Stimulated activated naive B cell treated with anti-CD40 and anti-IgM and Interleukin-4, amounts not matched to agents 10 μg/mL and 1 μg/mL and 100 μg/mL, for 72 hours (primary cell): Measurements from ENCODE around the gene USP36.
"Not testable (repeated sequence)": the region's sequence is repeated elsewhere in the genome, so short reads cannot be mapped to it uniquely, and the experiment has no call there.

Source experiments
- ATAC-seq, 2 donors: fragments of 150-1000 bp; cut with Tn5 transposase; replicated peaks; 2 replicates each; pipeline ENCODE4 v1.10.0; 2021; ENCODE audit warnings: moderate library complexity in 1 of 2
- DNase-seq: peaks from one replicate; pipeline ENCODE4 v3.0.0; 2021
- H3K27ac Mint-ChIP-seq: one replicate; pipeline ENCODE4 v1.8.0; 2022; ENCODE audit warnings: mild to moderate bottlenecking, mixed read lengths
- H3K27me3 Mint-ChIP-seq, 2 donors: one replicate each; pipeline ENCODE4 v1.8.0; 2022; ENCODE audit warnings: mixed read lengths in 2 of 2
- H3K36me3 Mint-ChIP-seq, 2 donors: one replicate each; pipeline ENCODE4 v1.8.0; 2022; ENCODE audit warnings: mixed read lengths in 2 of 2, mild to moderate bottlenecking in 1 of 2
- H3K4me1 Mint-ChIP-seq, 2 donors: one replicate each; pipeline ENCODE4 v1.8.0; 2022; ENCODE audit warnings: mixed read lengths in 2 of 2, mild to moderate bottlenecking in 1 of 2
- H3K4me3 Mint-ChIP-seq, 2 donors: one replicate each; pipeline ENCODE4 v1.8.0; 2022; ENCODE audit warnings: mild to moderate bottlenecking in 2 of 2, mixed read lengths in 2 of 2, moderate library complexity in 1 of 2
- H3K9me3 Mint-ChIP-seq, 2 donors: one replicate each; pipeline ENCODE4 v1.8.0; 2022; ENCODE audit warnings: mixed read lengths in 2 of 2, mild to moderate bottlenecking in 1 of 2

Gene USP36

GRCh38 chr17:78763561-78763960 lies 77.1 kb downstream of the USP36 start:
- no peak for ATAC-seq

DNA sequence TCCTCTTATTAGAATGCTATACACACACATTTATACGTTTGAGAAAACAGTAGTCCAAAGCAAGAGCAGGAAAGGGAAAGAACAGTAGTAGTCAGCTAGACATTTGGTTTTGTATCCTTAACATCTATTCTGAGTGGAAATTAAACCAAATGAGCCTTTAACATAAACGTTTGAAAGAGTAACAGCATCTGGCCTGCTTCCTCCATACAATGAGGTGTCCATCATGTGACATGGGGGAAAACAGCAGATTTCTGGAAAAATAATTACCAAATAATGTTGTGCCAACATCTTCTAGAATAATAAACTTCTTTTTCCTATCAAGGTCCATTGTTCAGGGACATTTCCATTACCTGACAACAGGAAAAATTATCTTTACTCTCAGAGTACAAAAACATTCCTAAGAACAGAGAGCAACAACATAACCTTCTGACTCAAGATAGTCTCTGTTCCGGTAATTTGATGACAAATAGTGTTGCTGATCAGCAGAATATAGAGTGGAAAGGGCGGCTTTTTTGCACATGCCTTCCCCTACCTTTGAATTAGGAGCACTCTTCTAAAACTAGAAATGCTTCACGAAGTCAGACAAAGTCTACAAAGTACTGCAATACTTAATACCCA lies 78.7 kb downstream of the USP36 start:
- H3K9me3 Mint-ChIP-seq: no peaks in the 10 kb centered on the region
- no peak overlapping the region for H3K4me3 Mint-ChIP-seq
- ATAC-seq: no peak
- no peak for DNase-seq
- H3K4me1 Mint-ChIP-seq: peaks cover 37 to 68% of the 10 kb centered on the region in 2 donors
- no peak overlapping the region for H3K27ac Mint-ChIP-seq
- peaks cover 11 to 17% of the 10 kb centered on the region in 2 donors for H3K36me3 Mint-ChIP-seq
- no peaks in the 10 kb centered on the region for H3K27me3 Mint-ChIP-seq

More at GRCh38 chr17:78763561-78763960, 77.1 kb downstream of the USP36 start:
- Mint-ChIP-seq H3K4me3 (no peak overlapping the region), H3K9me3 (no peaks in the 10 kb centered on the region), H3K36me3 (peaks cover 11 to 17% of the 10 kb centered on the region in 2 donors), H3K27ac (no peak overlapping the region), H3K27me3 (no peaks in the 10 kb centered on the region), H3K4me1 (peaks cover 32 to 52% of the 10 kb centered on the region in 2 donors)
- no peak for DNase-seq

- peak; percentile 33 to 40 for ATAC-seq
- H3K9me3 Mint-ChIP-seq: no peaks in the 10 kb centered on the region
- H3K27me3 Mint-ChIP-seq: no peaks in the 10 kb centered on the region
- H3K4me3 Mint-ChIP-seq: peak overlapping the region; percentile 52 to 67
- peak overlapping the region; percentile 92 for H3K27ac Mint-ChIP-seq
- peaks cover 36 to 78% of the 10 kb centered on the region in 2 donors for H3K4me1 Mint-ChIP-seq
- peaks cover 11 to 16% of the 10 kb centered on the region in 2 donors for H3K36me3 Mint-ChIP-seq
- no peak for DNase-seq
These were observed 80.7 kb downstream of the USP36 start for GRCh38 chr17:78759969-78760352.

- H3K4me3 Mint-ChIP-seq: peak overlapping the region; percentile 52 to 67
- H3K27ac Mint-ChIP-seq: peak overlapping the region; percentile 92
- H3K4me1 Mint-ChIP-seq: peaks cover 30 to 72% of the 10 kb centered on the region in 2 donors
- H3K36me3 Mint-ChIP-seq: peaks cover 8 to 11% of the 10 kb centered on the region in 2 donors
- no peaks in the 10 kb centered on the region for H3K27me3 Mint-ChIP-seq
- no peaks in the 10 kb centered on the region for H3K9me3 Mint-ChIP-seq
- ATAC-seq: peak; percentile 93 to 97
- DNase-seq: no peak
These were observed 81.2 kb downstream of the USP36 start for GRCh38 chr17:78759203-78759968.

- Mint-ChIP-seq H3K4me3 (no peak overlapping the region), H3K27ac (peak overlapping the region; percentile 4), H3K36me3 (peaks cover 8% of the 10 kb centered on the region in 2 donors), H3K4me1 (peaks cover 33 to 83% of the 10 kb centered on the region in 2 donors), H3K27me3 (no peaks in the 10 kb centered on the region), H3K9me3 (no peaks in the 10 kb centered on the region)
- no peak for DNase-seq
- no peak for ATAC-seq
These were observed 87.0 kb downstream of the USP36 start for GRCh38 chr17:78753316-78754250.

DNA sequence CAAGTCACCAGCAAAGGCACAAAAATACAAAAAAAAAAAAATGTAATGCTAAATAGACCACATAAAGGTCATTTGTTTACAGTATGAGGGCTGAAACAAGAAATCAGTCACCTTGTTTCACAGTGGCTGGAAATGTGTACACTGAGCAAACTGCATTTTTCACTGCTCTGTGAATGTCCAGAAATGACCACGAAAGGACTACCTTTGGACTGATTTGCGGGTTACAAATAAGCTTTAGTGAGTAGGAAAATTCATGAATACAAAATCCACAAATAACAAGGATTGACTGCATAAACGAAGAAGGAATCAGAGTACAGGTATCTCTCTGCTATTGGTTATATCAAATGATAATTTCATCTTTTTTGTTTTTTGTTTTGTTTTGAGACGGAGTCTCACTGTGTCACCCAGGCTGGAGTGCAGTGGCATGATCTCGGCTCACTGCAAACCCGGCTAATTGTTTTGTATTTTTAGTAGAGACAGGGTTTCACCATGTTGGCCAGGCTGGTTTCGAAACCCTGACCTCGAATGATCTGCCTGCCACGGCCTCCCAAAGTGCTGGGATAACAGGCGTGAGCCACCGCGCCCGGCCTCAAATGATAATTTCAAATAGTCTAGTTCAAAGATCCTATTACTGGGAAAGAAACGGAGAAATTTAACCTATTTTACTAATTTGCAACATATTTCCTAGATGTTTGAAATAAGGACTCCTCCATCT lies 89.0 kb downstream of the USP36 start:
- peak overlapping the region in 1 of 2 donors; percentile 37 for H3K4me3 Mint-ChIP-seq
- no peaks in the 10 kb centered on the region for H3K9me3 Mint-ChIP-seq
- peaks cover 39 to 84% of the 10 kb centered on the region in 2 donors for H3K4me1 Mint-ChIP-seq
- peak overlapping the region; percentile 75 for H3K27ac Mint-ChIP-seq
- DNase-seq: no peak
- ATAC-seq: no peak
- H3K36me3 Mint-ChIP-seq: peaks cover 8 to 16% of the 10 kb centered on the region in 2 donors
- H3K27me3 Mint-ChIP-seq: no peaks in the 10 kb centered on the region

- H3K27me3 Mint-ChIP-seq, H3K9me3 Mint-ChIP-seq, ATAC-seq, DNase-seq: not testable (repeated sequence)
- peaks cover 44 to 84% of the 10 kb centered on the region in 2 donors for H3K4me1 Mint-ChIP-seq
- H3K27ac Mint-ChIP-seq: peak overlapping the region; percentile 75
- H3K36me3 Mint-ChIP-seq: peaks cover 8 to 16% of the 10 kb centered on the region in 2 donors
- peak overlapping the region in 1 of 2 donors; percentile 37 for H3K4me3 Mint-ChIP-seq
These were observed 89.6 kb downstream of the USP36 start for GRCh38 chr17:78751000-78751399.

DNA sequence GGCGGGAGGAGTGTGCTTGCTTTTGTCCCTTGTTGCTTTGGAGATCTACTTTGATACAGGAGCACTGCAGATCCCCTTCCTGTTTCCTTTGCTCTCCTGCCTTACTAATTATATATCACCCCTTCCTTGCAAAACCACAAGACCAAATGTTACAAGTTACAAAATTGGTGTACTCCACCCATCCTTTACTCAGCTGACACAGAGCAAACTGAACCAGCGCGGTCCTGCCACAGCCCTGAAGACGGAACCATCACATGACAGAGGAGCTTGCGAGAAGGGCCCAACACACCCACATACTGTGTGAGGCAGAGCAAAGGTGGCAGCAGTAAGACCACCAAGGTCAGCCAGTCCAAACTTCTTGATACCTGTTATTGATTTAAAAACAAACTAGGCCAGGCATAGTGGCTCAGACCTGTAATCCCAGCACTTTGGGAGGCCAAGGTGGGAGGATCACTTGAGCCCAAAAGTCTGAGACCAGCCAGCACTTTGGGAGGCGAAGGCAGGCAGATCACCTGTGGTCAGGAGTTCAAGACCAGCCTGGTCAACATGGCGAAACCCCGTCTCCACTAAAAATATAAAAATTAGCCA lies 91.8 kb downstream of the USP36 start:
- Mint-ChIP-seq H3K4me3 (peak overlapping the region; percentile 66 to 76), H3K27me3 (no peaks in the 10 kb centered on the region), H3K27ac (peak overlapping the region; percentile 89), H3K9me3 (no peaks in the 10 kb centered on the region), H3K36me3 (peaks cover 19 to 21% of the 10 kb centered on the region in 2 donors), H3K4me1 (peaks cover 57 to 94% of the 10 kb centered on the region in 2 donors)
- peak; percentile 58 for DNase-seq
- ATAC-seq: peak; percentile 91

DNA sequence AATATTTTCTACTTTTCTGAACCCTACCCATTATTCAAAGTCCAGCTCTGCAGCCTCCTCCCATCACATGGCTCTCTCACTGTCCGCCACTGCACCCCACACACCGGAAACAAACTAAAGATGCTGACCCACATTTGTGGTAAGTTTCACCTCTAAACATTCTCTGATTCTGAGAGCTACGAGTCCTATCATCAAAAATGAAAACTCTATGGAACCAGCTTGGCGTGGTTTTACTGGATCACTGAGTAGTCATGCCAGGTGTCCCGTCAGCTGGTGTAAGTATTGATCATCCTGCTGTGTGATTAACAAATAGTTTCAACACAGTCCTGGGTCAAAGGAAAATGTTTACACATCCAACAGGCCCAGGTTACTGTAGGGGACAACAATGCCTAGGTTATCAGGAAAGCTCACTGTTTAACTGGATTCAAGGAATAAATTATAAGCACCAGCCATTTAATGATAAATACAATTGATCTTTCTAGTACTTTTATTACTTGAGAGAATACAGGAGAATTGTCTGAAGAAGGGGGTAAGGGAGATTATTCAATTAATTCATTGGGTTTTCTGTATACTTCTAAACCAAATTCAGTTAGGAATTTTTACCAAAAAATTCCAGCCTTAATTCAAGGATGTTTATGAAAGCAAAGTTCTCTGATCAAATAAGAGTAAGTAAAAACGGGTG lies 92.4 kb downstream of the USP36 start:
- H3K27me3 Mint-ChIP-seq: no peaks in the 10 kb centered on the region
- peak overlapping the region; percentile 66 to 77 for H3K4me3 Mint-ChIP-seq
- H3K27ac Mint-ChIP-seq: peak overlapping the region; percentile 89
- peak; percentile 58 to 62 for ATAC-seq
- H3K4me1 Mint-ChIP-seq: peaks cover 58 to 91% of the 10 kb centered on the region in 2 donors
- H3K36me3 Mint-ChIP-seq: peaks cover 23 to 24% of the 10 kb centered on the region in 2 donors
- no peak for DNase-seq
- H3K9me3 Mint-ChIP-seq: no peaks in the 10 kb centered on the region

DNA sequence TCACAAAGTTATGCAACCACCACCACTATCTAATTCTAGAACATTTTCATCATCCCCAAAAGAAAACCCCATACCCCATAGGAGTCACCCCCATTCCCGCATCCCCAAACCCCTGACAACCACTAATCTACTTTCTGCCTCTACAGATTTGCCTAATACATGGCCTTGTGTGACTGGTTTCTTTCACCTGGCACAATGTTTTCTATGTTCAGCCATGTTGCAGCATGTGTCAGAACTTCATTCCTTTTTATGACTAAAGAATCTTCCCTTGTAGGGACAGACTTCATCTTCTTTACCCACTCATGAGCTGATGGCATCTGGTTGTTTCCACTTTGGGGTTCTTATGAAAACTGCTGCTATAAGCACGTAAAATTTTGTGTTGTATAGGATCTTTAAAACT lies 93.1 kb downstream of the USP36 start:
- H3K27me3 Mint-ChIP-seq: no peaks in the 10 kb centered on the region
- DNase-seq: no peak
- H3K9me3 Mint-ChIP-seq: no peaks in the 10 kb centered on the region
- peak overlapping the region; percentile 30 to 46 for H3K4me3 Mint-ChIP-seq
- peak; percentile 2 to 16 for ATAC-seq
- peak overlapping the region; percentile 56 for H3K27ac Mint-ChIP-seq
- peaks cover 22 to 26% of the 10 kb centered on the region in 2 donors for H3K36me3 Mint-ChIP-seq
- H3K4me1 Mint-ChIP-seq: peaks cover 57 to 93% of the 10 kb centered on the region in 2 donors

DNA sequence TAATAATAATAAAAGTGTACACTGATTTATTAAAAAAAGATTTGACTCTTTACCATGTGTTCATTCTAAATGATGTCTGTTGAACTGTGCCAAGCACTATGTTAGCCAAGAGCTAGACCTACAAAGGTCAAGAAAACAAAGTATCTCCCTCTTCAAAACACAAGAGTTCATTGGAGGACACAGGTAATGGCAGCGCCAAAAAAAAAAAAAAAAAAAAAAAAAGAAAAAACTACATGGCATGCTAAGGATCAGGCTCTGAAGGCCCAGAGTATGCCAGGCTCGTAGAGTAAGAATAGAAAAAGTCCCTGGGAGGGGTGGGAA lies 93.7 kb downstream of the USP36 start:
- no peaks in the 10 kb centered on the region for H3K27me3 Mint-ChIP-seq
- ATAC-seq (no peak), DNase-seq (no peak)
- H3K36me3 Mint-ChIP-seq: peaks cover 24 to 26% of the 10 kb centered on the region in 2 donors
- H3K4me3 Mint-ChIP-seq: no peak overlapping the region
- no peaks in the 10 kb centered on the region for H3K9me3 Mint-ChIP-seq
- H3K4me1 Mint-ChIP-seq: peaks cover 60 to 96% of the 10 kb centered on the region in 2 donors
- H3K27ac Mint-ChIP-seq: peak overlapping the region; percentile 56

DNA sequence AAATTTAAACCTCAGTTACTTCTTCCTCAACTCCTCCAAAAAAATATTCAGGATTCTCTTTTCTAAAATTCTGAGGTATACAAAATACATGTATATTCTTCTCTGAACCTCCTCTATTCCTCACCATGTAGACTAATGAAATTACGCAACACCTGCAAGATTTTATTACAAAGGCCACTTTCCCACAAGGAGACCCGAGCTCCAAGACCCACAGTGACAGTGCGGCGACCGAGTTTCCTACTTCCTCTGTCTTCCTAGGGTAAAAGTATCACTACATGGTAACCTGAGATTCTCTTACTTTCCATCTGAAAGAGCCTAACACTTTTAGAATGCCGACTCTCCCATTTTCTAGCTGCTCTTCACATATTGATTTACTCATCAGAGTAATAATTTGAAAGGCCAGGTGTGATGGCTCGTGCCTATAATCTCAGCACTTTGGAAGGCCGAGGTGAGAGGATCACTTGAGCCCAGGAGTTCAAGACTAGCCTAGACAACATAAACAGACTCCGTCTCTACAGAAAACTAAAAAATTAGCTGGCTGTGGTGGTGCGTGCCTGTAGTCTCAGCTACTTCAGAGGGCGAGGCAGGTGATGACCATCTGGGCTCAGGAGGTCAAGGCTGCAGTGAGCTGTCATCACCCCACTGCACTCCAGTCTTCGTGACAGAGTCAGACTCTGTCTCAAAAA lies 94.2 kb downstream of the USP36 start:
- Mint-ChIP-seq H3K27me3 (no peaks in the 10 kb centered on the region), H3K27ac (peak overlapping the region; percentile 72), H3K4me3 (peak overlapping the region in 1 of 2 donors; percentile 51), H3K36me3 (peaks cover 28 to 29% of the 10 kb centered on the region in 2 donors), H3K9me3 (no peaks in the 10 kb centered on the region), H3K4me1 (peaks cover 61 to 96% of the 10 kb centered on the region in 2 donors)
- no peak for DNase-seq
- no peak for ATAC-seq
